HG03135 (cell line): ENCODE data around the gene CRIP3.

Experiments used
- ATAC-seq: cut with Tn5 transposase; IDR thresholded peaks from one replicate; pipeline ENCODE4 v1.9.1; 2021; ENCODE audit warnings: mild to moderate bottlenecking, moderate library complexity; ENCODE audit not compliant: unreplicated experiment

Gene CRIP3

GRCh38 chr6:43274916-43275597 is 33.6 kb downstream of the CRIP3 start:
- no peak for ATAC-seq

DNA sequence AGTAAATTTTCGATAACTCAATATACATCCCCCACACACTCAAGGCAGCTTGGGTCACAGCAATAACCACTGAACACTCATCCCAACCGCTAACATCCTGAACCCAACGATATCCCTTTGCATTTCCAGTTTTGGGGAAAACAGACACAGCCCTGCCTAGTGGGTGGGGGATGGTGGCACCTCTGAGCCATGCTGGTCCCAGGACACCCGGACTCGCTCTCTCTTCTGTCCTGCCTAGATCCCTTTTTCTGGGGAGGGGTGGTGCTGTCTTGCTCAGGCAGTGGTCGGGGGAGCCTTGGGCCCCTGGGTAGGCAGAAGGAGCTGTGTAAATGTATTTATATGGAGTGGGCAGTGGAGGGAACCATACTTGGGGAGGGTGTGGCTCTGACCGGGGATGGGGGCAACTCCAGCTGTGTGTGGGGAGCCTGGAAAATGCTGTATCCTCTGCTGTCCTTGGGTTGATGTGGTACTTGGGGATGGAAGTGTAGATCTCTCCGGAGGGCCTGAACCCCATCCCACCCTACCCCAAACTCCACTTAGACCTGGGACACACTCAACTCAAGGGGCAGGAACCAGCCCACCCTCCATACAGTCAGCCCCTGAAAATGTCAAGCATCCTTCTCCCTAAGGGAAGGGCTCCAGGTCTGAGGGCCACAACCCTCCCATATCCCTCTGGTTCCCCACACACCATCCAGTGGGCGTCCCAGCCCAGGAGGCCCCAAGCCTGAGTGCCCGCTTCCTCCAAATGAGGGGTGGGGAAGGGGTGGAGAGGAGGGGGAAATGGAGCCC is 34.3 kb downstream of the CRIP3 start:
- ATAC-seq, result no peak

DNA sequence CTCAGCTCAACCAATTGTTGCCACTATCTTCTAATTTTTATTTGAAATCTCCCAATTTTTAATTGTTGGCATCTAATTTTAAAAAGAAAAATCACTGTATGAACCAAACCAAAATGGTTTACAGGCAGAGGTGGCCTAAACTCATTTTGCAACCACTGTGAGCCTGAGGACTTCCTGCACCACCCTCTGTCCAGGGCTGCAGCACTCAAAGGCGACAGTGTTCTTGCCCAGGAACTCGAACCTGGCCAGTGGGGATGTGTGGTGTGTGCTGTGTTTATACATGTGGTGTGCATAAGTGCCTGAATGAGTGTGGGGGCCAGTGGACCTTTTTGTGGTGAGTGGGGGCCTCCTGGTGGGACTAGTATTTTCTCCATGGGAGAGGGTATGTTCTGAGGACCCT is 34.9 kb downstream of the CRIP3 start:
- no peak for ATAC-seq

DNA sequence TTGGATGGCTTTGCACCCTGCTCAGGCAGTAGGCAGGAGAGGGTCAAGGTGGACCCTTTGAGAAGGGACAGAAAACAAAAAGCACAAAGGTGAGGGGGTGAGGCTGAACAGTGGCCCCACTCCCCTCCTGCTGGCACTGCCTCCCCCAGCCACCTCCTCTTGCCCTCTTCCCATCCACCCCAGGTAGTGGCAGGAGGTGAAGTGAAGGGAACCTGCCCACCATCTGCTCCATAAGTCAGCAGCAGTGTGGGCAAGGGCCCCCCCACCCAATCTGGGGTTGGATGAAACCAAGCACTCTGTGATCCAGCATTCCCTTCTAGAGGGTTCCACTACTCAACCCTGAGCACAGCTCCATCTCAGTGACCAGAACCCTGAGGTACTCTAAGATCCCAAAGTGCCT is 36.7 kb downstream of the CRIP3 start:
- ATAC-seq, result no peak

DNA sequence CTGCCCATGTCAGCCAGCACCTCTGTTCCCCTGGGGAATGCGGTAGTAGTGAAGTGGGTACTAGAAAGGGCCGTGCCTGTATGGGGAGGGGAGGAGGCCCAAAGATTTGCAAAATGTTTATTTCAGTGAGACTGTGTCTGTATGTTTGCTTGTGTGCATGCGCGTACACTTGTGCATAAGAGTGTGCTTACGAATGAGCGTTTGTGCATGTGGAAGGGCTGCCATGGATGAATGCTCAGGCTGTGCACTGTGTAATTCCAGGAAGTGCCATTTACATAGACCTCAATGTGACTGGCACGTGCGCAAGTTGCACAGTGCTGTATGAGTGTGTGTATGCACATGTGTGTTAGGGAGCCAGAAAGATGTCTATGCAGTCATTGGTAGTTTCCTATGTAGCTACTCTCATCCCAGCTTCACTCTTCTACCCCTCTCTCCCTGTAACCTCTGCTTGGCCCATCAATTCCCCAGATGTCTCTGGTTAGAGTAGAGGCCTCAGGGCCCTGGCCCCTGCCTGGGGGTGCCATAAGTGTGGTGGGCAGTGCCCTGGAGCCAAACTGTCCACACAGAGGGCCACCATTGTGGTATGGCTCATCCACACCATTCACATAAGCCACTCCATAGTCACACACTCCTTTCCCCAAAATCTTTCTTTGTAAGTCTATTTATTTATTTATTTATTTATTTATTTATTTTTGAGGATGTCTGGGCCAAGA is 37.4 kb downstream of the CRIP3 start:
- ATAC-seq, result no peak

GRCh38 chr6:43269273-43270007 is 39.2 kb downstream of the CRIP3 start:
- no peak for ATAC-seq

DNA sequence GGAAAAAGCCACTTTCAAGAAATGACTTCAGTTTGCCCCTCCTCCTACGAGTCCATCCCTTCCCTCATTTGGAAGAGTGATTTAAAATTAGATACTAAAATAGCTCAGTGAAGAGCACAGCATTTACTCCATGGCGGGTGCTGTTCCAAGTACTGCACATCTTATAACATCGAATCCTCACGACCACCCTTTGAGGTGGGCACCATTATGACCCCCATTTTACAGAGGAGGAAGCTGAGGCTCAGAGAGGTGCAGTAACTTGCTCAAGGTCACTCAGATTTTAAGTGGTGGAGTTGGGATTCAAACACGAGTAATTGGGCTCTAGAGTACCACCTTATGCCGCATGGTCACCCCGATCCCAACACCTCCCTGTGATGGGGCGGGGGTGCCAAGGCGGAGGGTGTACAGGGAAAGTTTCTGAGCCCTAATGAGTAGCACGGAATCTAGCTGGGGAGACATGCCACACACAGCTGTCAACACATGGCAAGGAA is 39.8 kb downstream of the CRIP3 start:
- ATAC-seq, result no peak

GRCh38 chr6:43268355-43268700 is 40.3 kb downstream of the CRIP3 start:
- no peak for ATAC-seq

GRCh38 chr6:43267619-43268354 is 40.8 kb downstream of the CRIP3 start:
- ATAC-seq, result no peak

DNA sequence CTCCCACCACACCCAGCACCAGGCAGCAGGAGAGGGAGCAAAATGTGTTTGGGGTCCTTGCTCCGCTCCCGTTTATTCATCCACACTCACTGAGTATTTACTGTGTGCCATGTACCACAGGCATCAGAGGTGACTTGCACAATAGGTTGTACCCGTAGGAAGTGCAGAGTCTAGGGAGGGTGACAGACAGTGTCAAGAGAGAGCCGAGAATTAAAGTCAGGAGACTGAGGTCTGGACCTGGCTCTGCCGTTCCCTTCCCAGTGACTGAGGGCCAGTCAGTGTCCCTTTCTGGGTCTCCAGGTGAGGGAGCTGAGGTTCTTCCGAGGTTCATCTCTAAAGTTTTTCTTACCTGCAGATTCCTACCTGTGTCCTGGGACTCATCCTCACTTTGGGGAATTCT is 43.1 kb downstream of the CRIP3 start:
- ATAC-seq, result no peak

- no peak for ATAC-seq
These were observed 44.0 kb downstream of the CRIP3 start for GRCh38 chr6:43264599-43265145.

GRCh38 chr6:43263314-43264178 is 45.1 kb downstream of the CRIP3 start:
- ATAC-seq, result peak; percentile 75

DNA sequence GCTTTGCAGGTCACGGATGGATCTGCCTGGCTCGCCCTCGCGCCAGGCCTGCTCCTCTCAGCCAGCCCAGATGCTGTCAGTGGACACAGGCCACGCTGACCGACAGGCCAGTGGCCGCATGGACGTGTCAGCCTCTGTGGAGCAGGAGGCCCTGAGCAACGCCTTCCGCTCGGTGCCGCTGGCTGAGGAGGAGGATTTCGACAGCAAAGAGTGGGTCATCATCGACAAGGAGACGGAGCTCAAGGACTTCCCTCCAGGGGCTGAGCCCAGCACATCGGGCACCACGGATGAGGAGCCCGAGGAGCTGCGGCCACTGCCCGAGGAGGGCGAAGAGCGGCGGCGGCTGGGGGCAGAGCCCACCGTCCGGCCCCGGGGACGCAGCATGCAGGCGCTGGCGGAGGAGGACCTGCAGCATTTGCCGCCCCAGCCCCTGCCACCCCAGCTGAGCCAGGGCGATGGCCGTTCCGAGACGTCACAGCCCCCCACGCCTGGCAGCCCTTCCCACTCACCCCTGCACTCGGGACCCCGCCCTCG is 45.8 kb downstream of the CRIP3 start:
- ATAC-seq, result no peak

- ATAC-seq, result no peak
These were observed 46.4 kb downstream of the CRIP3 start for GRCh38 chr6:43262000-43262779.

GRCh38 chr6:43261198-43261597 is 47.4 kb downstream of the CRIP3 start:
- ATAC-seq, result no peak

GRCh38 chr6:43260791-43261190 is 47.8 kb downstream of the CRIP3 start:
- no peak for ATAC-seq

- ATAC-seq, result no peak
These were observed 49.6 kb downstream of the CRIP3 start for GRCh38 chr6:43258807-43259686.
